Fibroblast of skin of left quadriceps (primary cell): Measurements from ENCODE around the gene KLK1.
"Not testable (repeated sequence)": the region's sequence is repeated elsewhere in the genome, so short reads cannot be mapped to it uniquely, and the experiment has no call there.

Experiments used
- DNase-seq, 2 experiments: peaks; one replicate each; pipeline ENCODE4 v3.0.0-alpha.2; 2013; ENCODE audit warnings: low read depth in 2 of 2

The KLK1 gene

GRCh38 chr19:50794074-50794875 lies 29.3 kb downstream of the KLK1 start:
- DNase-seq, result no peak

GRCh38 chr19:50793558-50794065 lies 30.0 kb downstream of the KLK1 start:
- DNase-seq, result no peak

- no peak for DNase-seq
Observed at GRCh38 chr19:50792272-50793250, 31.0 kb downstream of the KLK1 start.

- DNase-seq, result no peak
Observed at GRCh38 chr19:50791594-50792271, 31.9 kb downstream of the KLK1 start.

- no peak for DNase-seq
Observed at GRCh38 chr19:50790922-50791467, 32.6 kb downstream of the KLK1 start.

GRCh38 chr19:50790396-50790795 lies 33.2 kb downstream of the KLK1 start, which contains the start of gene ACP4:
TSS of gene ACP4 (plus strand) at chr19:50790415. CDS start at chr19:50790415, 0 bp downstream.
- DNase-seq, result no peak

- DNase-seq, result no peak
Observed at GRCh38 chr19:50785329-50785728, 38.3 kb downstream of the KLK1 start.

GRCh38 chr19:50784710-50785109 lies 38.9 kb downstream of the KLK1 start:
- DNase-seq, result no peak

GRCh38 chr19:50783848-50784152 lies 39.8 kb downstream of the KLK1 start:
- DNase-seq, result not testable (repeated sequence)

- DNase-seq, result no peak
Observed at GRCh38 chr19:50780753-50781435, 42.7 kb downstream of the KLK1 start.

- no peak for DNase-seq
Observed at GRCh38 chr19:50779504-50780457, 43.8 kb downstream of the KLK1 start.

GRCh38 chr19:50778906-50779430 lies 44.6 kb downstream of the KLK1 start:
- no peak for DNase-seq

GRCh38 chr19:50777830-50778303 lies 45.7 kb downstream of the KLK1 start:
- DNase-seq, result no peak

GRCh38 chr19:50777261-50777660 lies 46.3 kb downstream of the KLK1 start:
- no peak for DNase-seq

GRCh38 chr19:50776131-50776530 lies 47.5 kb downstream of the KLK1 start:
- DNase-seq, result no peak

- DNase-seq, result not testable (repeated sequence)
Observed at GRCh38 chr19:50773454-50773853, 50.1 kb downstream of the KLK1 start.

GRCh38 chr19:50772912-50773311 lies 50.7 kb downstream of the KLK1 start:
- not testable (repeated sequence) for DNase-seq

- no peak for DNase-seq
Observed at GRCh38 chr19:50772476-50772875, 51.1 kb downstream of the KLK1 start.

- no peak for DNase-seq
Observed at GRCh38 chr19:50770888-50771287, 52.7 kb downstream of the KLK1 start.
